Measurements from ENCODE around the gene TTC21A.
A peak's percentile ranks its signal among the peaks of the same experiment; 100 is the strongest.

The TTC21A gene

GRCh38 chr3:39104961-39105686, 2.4 kb upstream of the TTC21A start:
- Histone ChIP-seq H3K36me3 (ENCODE audit: insufficient read depth, low read length) (no peaks in the 10 kb centered on the region), H3K27me3 (ENCODE audit: insufficient read depth, low read length) (no peaks in the 10 kb centered on the region), H3K4me3 (ENCODE audit: low read depth, low read length) (no peak overlapping the region), H3K79me2 (ENCODE audit: control insufficient read depth, insufficient read depth, low read length, unreplicated experiment) (peaks cover 37% of the 10 kb centered on the region), H3K4me1 (ENCODE audit: control insufficient read depth, insufficient read depth, low read length, unreplicated experiment) (peaks cover 19% of the 10 kb centered on the region), H3K27ac (ENCODE audit: low read depth, low read length) (no peak overlapping the region), H2AFZ (ENCODE audit: low read length, unreplicated experiment) (no peak overlapping the region)

- Histone ChIP-seq H3K4me1 (ENCODE audit: control insufficient read depth, insufficient read depth, low read length, unreplicated experiment) (peaks cover 19% of the 10 kb centered on the region), H3K4me3 (ENCODE audit: low read depth, low read length) (peak overlapping the region; percentile 92), H3K79me2 (ENCODE audit: control insufficient read depth, insufficient read depth, low read length, unreplicated experiment) (peaks cover 37% of the 10 kb centered on the region), H3K36me3 (ENCODE audit: insufficient read depth, low read length) (no peaks in the 10 kb centered on the region), H2AFZ (ENCODE audit: low read length, unreplicated experiment) (no peak overlapping the region), H3K27ac (ENCODE audit: low read depth, low read length) (no peak overlapping the region), H3K27me3 (ENCODE audit: insufficient read depth, low read length) (no peaks in the 10 kb centered on the region)
Measured at GRCh38 chr3:39105687-39106063, 1.8 kb upstream of the TTC21A start.

- H3K4me3 ChIP-seq (ENCODE audit: low read depth, low read length): peak overlapping the region; percentile 92
- H3K79me2 ChIP-seq (ENCODE audit: control insufficient read depth, insufficient read depth, low read length, unreplicated experiment): peaks cover 37% of the 10 kb centered on the region
- no peak overlapping the region; the same call in 1 of the 2 replicates for H3K27ac ChIP-seq (ENCODE audit: low read depth, low read length)
- no peaks in the 10 kb centered on the region for H3K27me3 ChIP-seq (ENCODE audit: insufficient read depth, low read length)
- no peaks in the 10 kb centered on the region for H3K36me3 ChIP-seq (ENCODE audit: insufficient read depth, low read length)
- peak overlapping the region; percentile 83 for H2AFZ ChIP-seq (ENCODE audit: low read length, unreplicated experiment)
- peaks cover 19% of the 10 kb centered on the region for H3K4me1 ChIP-seq (ENCODE audit: control insufficient read depth, insufficient read depth, low read length, unreplicated experiment)
Measured at GRCh38 chr3:39106281-39106811, 1.1 kb upstream of the TTC21A start.

GRCh38 chr3:39106851-39107387, 561 bp upstream of the TTC21A start:
- H2AFZ ChIP-seq (ENCODE audit: low read length, unreplicated experiment): peak overlapping the region; percentile 83
- peak overlapping the region; percentile 61 for H3K27ac ChIP-seq (ENCODE audit: low read depth, low read length)

GRCh38 chr3:39108200-39108710, 775 bp downstream of the TTC21A start:
- Histone ChIP-seq H3K36me3 (ENCODE audit: insufficient read depth, low read length) (no peaks in the 10 kb centered on the region), H3K4me3 (ENCODE audit: low read depth, low read length) (peak overlapping the region; percentile 92), H3K79me2 (ENCODE audit: control insufficient read depth, insufficient read depth, low read length, unreplicated experiment) (peaks cover 36% of the 10 kb centered on the region), H2AFZ (ENCODE audit: low read length, unreplicated experiment) (peak overlapping the region; percentile 93), H3K27ac (ENCODE audit: low read depth, low read length) (peak overlapping the region; percentile 61; the same call in 1 of the 2 replicates), H3K27me3 (ENCODE audit: insufficient read depth, low read length) (no peaks in the 10 kb centered on the region), H3K4me1 (ENCODE audit: control insufficient read depth, insufficient read depth, low read length, unreplicated experiment) (peaks cover 19% of the 10 kb centered on the region)

More at GRCh38 chr3:39106851-39107387, 561 bp upstream of the TTC21A start:
- H3K36me3 ChIP-seq (ENCODE audit: insufficient read depth, low read length): no peaks in the 10 kb centered on the region
- H3K4me3 ChIP-seq (ENCODE audit: low read depth, low read length): peak overlapping the region; percentile 92
- H3K27me3 ChIP-seq (ENCODE audit: insufficient read depth, low read length): no peaks in the 10 kb centered on the region
- peaks cover 19% of the 10 kb centered on the region for H3K4me1 ChIP-seq (ENCODE audit: control insufficient read depth, insufficient read depth, low read length, unreplicated experiment)
- peaks cover 37% of the 10 kb centered on the region for H3K79me2 ChIP-seq (ENCODE audit: control insufficient read depth, insufficient read depth, low read length, unreplicated experiment)

GRCh38 chr3:39109086-39109485, 1.6 kb downstream of the TTC21A start:
- Histone ChIP-seq H3K4me1 (ENCODE audit: control insufficient read depth, insufficient read depth, low read length, unreplicated experiment) (peaks cover 19% of the 10 kb centered on the region), H3K27ac (ENCODE audit: low read depth, low read length) (no peak overlapping the region), H3K4me3 (ENCODE audit: low read depth, low read length) (no peak overlapping the region), H3K36me3 (ENCODE audit: insufficient read depth, low read length) (no peaks in the 10 kb centered on the region), H3K27me3 (ENCODE audit: insufficient read depth, low read length) (no peaks in the 10 kb centered on the region), H3K79me2 (ENCODE audit: control insufficient read depth, insufficient read depth, low read length, unreplicated experiment) (peaks cover 29% of the 10 kb centered on the region), H2AFZ (ENCODE audit: low read length, unreplicated experiment) (no peak overlapping the region)

- peaks cover 19% of the 10 kb centered on the region for H3K79me2 ChIP-seq (ENCODE audit: control insufficient read depth, insufficient read depth, low read length, unreplicated experiment)
- H3K27me3 ChIP-seq (ENCODE audit: insufficient read depth, low read length): no peaks in the 10 kb centered on the region
- H3K4me1 ChIP-seq (ENCODE audit: control insufficient read depth, insufficient read depth, low read length, unreplicated experiment): peaks cover 19% of the 10 kb centered on the region
- no peak overlapping the region for H3K27ac ChIP-seq (ENCODE audit: low read depth, low read length)
- no peak overlapping the region for H3K4me3 ChIP-seq (ENCODE audit: low read depth, low read length)
- H2AFZ ChIP-seq (ENCODE audit: low read length, unreplicated experiment): no peak overlapping the region
- H3K36me3 ChIP-seq (ENCODE audit: insufficient read depth, low read length): no peaks in the 10 kb centered on the region
Measured at GRCh38 chr3:39110041-39110639, 2.7 kb downstream of the TTC21A start.

- Histone ChIP-seq H3K36me3 (ENCODE audit: insufficient read depth, low read length) (no peaks in the 10 kb centered on the region), H3K4me3 (ENCODE audit: low read depth, low read length) (no peak overlapping the region), H3K79me2 (ENCODE audit: control insufficient read depth, insufficient read depth, low read length, unreplicated experiment) (no peaks in the 10 kb centered on the region), H3K27me3 (ENCODE audit: insufficient read depth, low read length) (no peaks in the 10 kb centered on the region), H3K27ac (ENCODE audit: low read depth, low read length) (no peak overlapping the region), H3K4me1 (ENCODE audit: control insufficient read depth, insufficient read depth, low read length, unreplicated experiment) (peaks cover 7% of the 10 kb centered on the region), H2AFZ (ENCODE audit: low read length, unreplicated experiment) (no peak overlapping the region)
Measured at GRCh38 chr3:39112113-39112512, 4.6 kb downstream of the TTC21A start.

- Histone ChIP-seq H3K36me3 (ENCODE audit: insufficient read depth, low read length) (no peaks in the 10 kb centered on the region), H2AFZ (ENCODE audit: low read length, unreplicated experiment) (no peak overlapping the region), H3K4me1 (ENCODE audit: control insufficient read depth, insufficient read depth, low read length, unreplicated experiment) (peaks cover 7% of the 10 kb centered on the region), H3K79me2 (ENCODE audit: control insufficient read depth, insufficient read depth, low read length, unreplicated experiment) (no peaks in the 10 kb centered on the region), H3K27me3 (ENCODE audit: insufficient read depth, low read length) (no peaks in the 10 kb centered on the region), H3K4me3 (ENCODE audit: low read depth, low read length) (no peak overlapping the region), H3K27ac (ENCODE audit: low read depth, low read length) (no peak overlapping the region)
Measured at GRCh38 chr3:39112535-39112934, 5.1 kb downstream of the TTC21A start.

- H3K27ac ChIP-seq (ENCODE audit: low read depth, low read length): no peak overlapping the region
- no peak overlapping the region for H3K4me3 ChIP-seq (ENCODE audit: low read depth, low read length)
- H2AFZ ChIP-seq (ENCODE audit: low read length, unreplicated experiment): no peak overlapping the region
- no peaks in the 10 kb centered on the region for H3K27me3 ChIP-seq (ENCODE audit: insufficient read depth, low read length)
- H3K4me1 ChIP-seq (ENCODE audit: control insufficient read depth, insufficient read depth, low read length, unreplicated experiment): peaks cover 4% of the 10 kb centered on the region
- H3K79me2 ChIP-seq (ENCODE audit: control insufficient read depth, insufficient read depth, low read length, unreplicated experiment): no peaks in the 10 kb centered on the region
- H3K36me3 ChIP-seq (ENCODE audit: insufficient read depth, low read length): no peaks in the 10 kb centered on the region
Measured at GRCh38 chr3:39113291-39113690, 5.8 kb downstream of the TTC21A start.
